Naive thymus-derived CD8-positive, alpha-beta T cell (primary cell): ENCODE measurements around the gene P2RY12. TPM values are rescaled to one million over a fixed set of nuclear protein-coding genes. Genes with fewer than 3 reads are reported as not detected.
A peak's percentile ranks its signal among the peaks of the same experiment; 100 is the strongest.

Experiments used
- ATAC-seq, 2 donors: fragments of 150-1000 bp; cut with Tn5 transposase in 1 of 2; sonication (Bioruptor Pico), chemical (Tn5 transposase) in 1 of 2; 1 replicate in 1 of 2; 2 replicates in 1 of 2; pipeline ENCODE4 v1.10.0; 2021; ENCODE audit warnings: mild to moderate bottlenecking in 2 of 2, moderate library complexity in 2 of 2
- POLR2A ChIA-PET: fragments of 350-600 bp; sonication (Branson Sonifier 250); formaldehyde crosslinking; loops from one replicate; lab custom pipeline; 2021; ENCODE audit warnings: antibody characterized with exemption; lab: Charles Lee
- DNase-seq, 10 donors: peaks; one replicate each; pipeline versions ENCODE4 v3.0.0 to v3.0.0-alpha.2; 2020 to 2022
- H3K27ac Mint-ChIP-seq, 10 donors: one replicate each; pipeline ENCODE4 v1.8.0; 2020 to 2022; ENCODE audit warnings: mild to moderate bottlenecking in 10 of 10, mixed read lengths in 10 of 10, moderate library complexity in 4 of 10, inconsistent platforms in 1 of 10
- H3K27me3 Mint-ChIP-seq, 5 donors: one replicate each; pipeline ENCODE4 v1.8.0; 2021 to 2022; ENCODE audit warnings: mixed read lengths in 5 of 5
- H3K36me3 Mint-ChIP-seq, 3 donors: one replicate each; pipeline ENCODE4 v1.8.0; 2020 to 2022; ENCODE audit warnings: mixed read lengths in 3 of 3, mild to moderate bottlenecking in 2 of 3, inconsistent platforms in 1 of 3
- H3K4me1 Mint-ChIP-seq, 4 donors: one replicate each; pipeline ENCODE4 v1.8.0; 2021 to 2022; ENCODE audit warnings: mixed read lengths in 4 of 4
- H3K4me3 Mint-ChIP-seq, 10 donors: one replicate each; pipeline ENCODE4 v1.8.0; 2020 to 2022; ENCODE audit warnings: mild to moderate bottlenecking in 10 of 10, mixed read lengths in 10 of 10, moderate library complexity in 6 of 10, inconsistent platforms in 1 of 10
- H3K9me3 Mint-ChIP-seq, 9 donors: one replicate each; pipeline ENCODE4 v1.8.0; 2020 to 2022; ENCODE audit warnings: mixed read lengths in 9 of 9, mild to moderate bottlenecking in 3 of 9, inconsistent platforms in 1 of 9, moderate library complexity in 1 of 9
- polyA plus RNA-seq, 3 donors: library from polyadenylated mRNA; unstranded; fragments of 300-500 nt; fragmentation: Illumina TruSeq; gene quantifications; one replicate each; pipeline ENCODE4 v1.2.3, GENCODE V29; 2021
- total RNA-seq, 8 experiments: library from RNA in 2 of 8; stranded (reverse) in 2 of 8; gene quantifications; one replicate each; pipeline ENCODE4 v1.2.3 and lab custom pipeline; 2021 to 2026

P2RY12 gene
- total and polyA plus RNA-seq, 5 experiments from 2014 or later = not detected

GRCh38 chr3:151357463-151357850 is 27.1 kb downstream of the P2RY12 start:
- DNase-seq = no peak
- POLR2A ChIA-PET = no interaction called here
- H3K4me3 Mint-ChIP-seq = no peak overlapping the region
- no peak overlapping the region for H3K27ac Mint-ChIP-seq
- no peaks in the 10 kb centered on the region for H3K9me3 Mint-ChIP-seq
- H3K36me3 Mint-ChIP-seq = peaks cover 0 to 2% (median 2%) of the 10 kb centered on the region in 3 donors
- peaks cover 0 to 11% (median 0%) of the 10 kb centered on the region in 4 donors for H3K4me1 Mint-ChIP-seq
- no peak for ATAC-seq
- peaks cover 0 to 3% (median 0%) of the 10 kb centered on the region in 5 donors for H3K27me3 Mint-ChIP-seq

- H3K9me3 Mint-ChIP-seq = no peaks in the 10 kb centered on the region
- no peak for DNase-seq
- H3K36me3 Mint-ChIP-seq = peaks cover 0 to 2% (median 0%) of the 10 kb centered on the region in 3 donors
- no peak overlapping the region for H3K4me3 Mint-ChIP-seq
- POLR2A ChIA-PET = no interaction called here
- no peak for ATAC-seq
- peaks cover 0 to 5% (median 0%) of the 10 kb centered on the region in 5 donors for H3K27me3 Mint-ChIP-seq
- no peak overlapping the region for H3K27ac Mint-ChIP-seq
- peaks cover 0 to 16% (median 0%) of the 10 kb centered on the region in 4 donors for H3K4me1 Mint-ChIP-seq
Measured at GRCh38 chr3:151356794-151357462, 27.6 kb downstream of the P2RY12 start.

- Mint-ChIP-seq H3K9me3 (no peaks in the 10 kb centered on the region), H3K27me3 (peaks cover 6 to 14% (median 9%) of the 10 kb centered on the region in 5 donors), H3K4me1 (peaks cover 0 to 26% (median 2%) of the 10 kb centered on the region in 4 donors), H3K4me3 (no peak overlapping the region), H3K27ac (no peak overlapping the region), H3K36me3 (peaks cover 0 to 2% (median 0%) of the 10 kb centered on the region in 3 donors)
- ATAC-seq = no peak
- DNase-seq = no peak
- POLR2A ChIA-PET = no interaction called here
Measured at GRCh38 chr3:151351648-151352047, 32.9 kb downstream of the P2RY12 start.

GRCh38 chr3:151351219-151351618 is 33.3 kb downstream of the P2RY12 start:
- H3K27me3 Mint-ChIP-seq = peaks cover 8 to 19% (median 10%) of the 10 kb centered on the region in 5 donors
- H3K36me3 Mint-ChIP-seq = peaks cover 0 to 2% (median 0%) of the 10 kb centered on the region in 3 donors
- POLR2A ChIA-PET = no interaction called here
- no peak overlapping the region for H3K27ac Mint-ChIP-seq
- peaks cover 0 to 27% (median 3%) of the 10 kb centered on the region in 4 donors for H3K4me1 Mint-ChIP-seq
- H3K4me3 Mint-ChIP-seq = no peak overlapping the region
- no peak for ATAC-seq
- H3K9me3 Mint-ChIP-seq = no peaks in the 10 kb centered on the region
- no peak for DNase-seq

- H3K9me3 Mint-ChIP-seq = no peaks in the 10 kb centered on the region
- H3K4me1 Mint-ChIP-seq = peaks cover 0 to 33% (median 7%) of the 10 kb centered on the region in 4 donors
- H3K4me3 Mint-ChIP-seq = no peak overlapping the region
- no peak for DNase-seq
- no peak overlapping the region for H3K27ac Mint-ChIP-seq
- H3K27me3 Mint-ChIP-seq = peaks cover 9 to 23% (median 10%) of the 10 kb centered on the region in 5 donors
- no peak for ATAC-seq
- H3K36me3 Mint-ChIP-seq = peaks cover 0 to 2% (median 0%) of the 10 kb centered on the region in 3 donors
- POLR2A ChIA-PET = no interaction called here
Measured at GRCh38 chr3:151350656-151351055, 33.9 kb downstream of the P2RY12 start.

GRCh38 chr3:151347432-151347831 is 37.1 kb downstream of the P2RY12 start:
- DNase-seq = no peak
- H3K36me3 Mint-ChIP-seq = no peaks in the 10 kb centered on the region
- peaks cover 0 to 30% (median 7%) of the 10 kb centered on the region in 4 donors for H3K4me1 Mint-ChIP-seq
- H3K27me3 Mint-ChIP-seq = peaks cover 8 to 23% (median 12%) of the 10 kb centered on the region in 5 donors
- ATAC-seq = no peak
- no peaks in the 10 kb centered on the region for H3K9me3 Mint-ChIP-seq
- no peak overlapping the region for H3K27ac Mint-ChIP-seq
- POLR2A ChIA-PET = no interaction called here
- H3K4me3 Mint-ChIP-seq = no peak overlapping the region

- H3K27ac Mint-ChIP-seq = no peak overlapping the region
- peaks cover 0 to 3% (median 0%) of the 10 kb centered on the region in 9 donors for H3K9me3 Mint-ChIP-seq
- DNase-seq (no peak), ATAC-seq (no peak)
- H3K4me1 Mint-ChIP-seq = peaks cover 0 to 19% (median 7%) of the 10 kb centered on the region in 4 donors
- POLR2A ChIA-PET = no interaction called here
- H3K27me3 Mint-ChIP-seq = peaks cover 5 to 21% (median 11%) of the 10 kb centered on the region in 5 donors
- no peaks in the 10 kb centered on the region for H3K36me3 Mint-ChIP-seq
- peak overlapping the region in 1 of 10 donors; percentile 48 for H3K4me3 Mint-ChIP-seq
Measured at GRCh38 chr3:151346292-151346691, 38.3 kb downstream of the P2RY12 start.

GRCh38 chr3:151345859-151346258 is 38.7 kb downstream of the P2RY12 start:
- ATAC-seq (no peak), DNase-seq (no peak)
- Mint-ChIP-seq H3K36me3 (no peaks in the 10 kb centered on the region), H3K27me3 (peaks cover 5 to 21% (median 11%) of the 10 kb centered on the region in 5 donors), H3K4me1 (peaks cover 0 to 17% (median 7%) of the 10 kb centered on the region in 4 donors), H3K4me3 (peak overlapping the region in 1 of 10 donors; percentile 48), H3K27ac (no peak overlapping the region), H3K9me3 (peaks cover 0 to 3% (median 0%) of the 10 kb centered on the region in 9 donors)
- POLR2A ChIA-PET = no interaction called here

GRCh38 chr3:151331696-151332095 is 52.9 kb downstream of the P2RY12 start:
- peaks cover 4 to 16% (median 7%) of the 10 kb centered on the region in 4 donors for H3K4me1 Mint-ChIP-seq
- no peak overlapping the region for H3K27ac Mint-ChIP-seq
- H3K9me3 Mint-ChIP-seq = no peaks in the 10 kb centered on the region
- no peaks in the 10 kb centered on the region for H3K36me3 Mint-ChIP-seq
- H3K4me3 Mint-ChIP-seq = no peak overlapping the region
- ATAC-seq (no peak), DNase-seq (no peak)
- H3K27me3 Mint-ChIP-seq = peaks cover 0 to 14% (median 4%) of the 10 kb centered on the region in 5 donors
- POLR2A ChIA-PET = no interaction called here

GRCh38 chr3:151330899-151331298 is 53.7 kb downstream of the P2RY12 start:
- Mint-ChIP-seq H3K9me3 (no peaks in the 10 kb centered on the region), H3K27ac (no peak overlapping the region), H3K4me1 (peaks cover 4 to 16% (median 7%) of the 10 kb centered on the region in 4 donors), H3K36me3 (no peaks in the 10 kb centered on the region), H3K27me3 (peaks cover 2 to 22% (median 5%) of the 10 kb centered on the region in 5 donors), H3K4me3 (no peak overlapping the region)
- DNase-seq = no peak
- POLR2A ChIA-PET = no interaction called here
- ATAC-seq = no peak

- peaks cover 2 to 24% (median 5%) of the 10 kb centered on the region in 5 donors for H3K27me3 Mint-ChIP-seq
- H3K4me3 Mint-ChIP-seq = no peak overlapping the region
- no peak for DNase-seq
- peaks cover 4 to 16% (median 7%) of the 10 kb centered on the region in 4 donors for H3K4me1 Mint-ChIP-seq
- POLR2A ChIA-PET = no interaction called here
- H3K27ac Mint-ChIP-seq = no peak overlapping the region
- H3K9me3 Mint-ChIP-seq = no peaks in the 10 kb centered on the region
- no peaks in the 10 kb centered on the region for H3K36me3 Mint-ChIP-seq
- ATAC-seq = no peak
Measured at GRCh38 chr3:151330379-151330778, 54.2 kb downstream of the P2RY12 start.

GRCh38 chr3:151329363-151329762 is 55.2 kb downstream of the P2RY12 start, which contains the start of gene P2RY13:
P2RY13 (minus strand) TSS chr3:151329549; CDS start chr3:151329528, 21 bp downstream.
- Mint-ChIP-seq H3K9me3 (no peaks in the 10 kb centered on the region), H3K36me3 (no peaks in the 10 kb centered on the region), H3K27ac (peak within 1 kb of the TSS in 5 of 10 donors; percentile 2 to 54 (median 19)), H3K4me1 (peaks cover 4 to 16% (median 7%) of the 10 kb centered on the region in 4 donors), H3K27me3 (peaks cover 2 to 24% (median 5%) of the 10 kb centered on the region in 5 donors), H3K4me3 (peak within 1 kb of the TSS; percentile 3 to 76 (median 43))
- ATAC-seq (no peak), DNase-seq (no peak)
- POLR2A ChIA-PET = no interaction called here

- H3K4me3 Mint-ChIP-seq = peak overlapping the region; percentile 3 to 76 (median 43)
- H3K27ac Mint-ChIP-seq = peak overlapping the region in 5 of 10 donors; percentile 2 to 54 (median 19)
- H3K36me3 Mint-ChIP-seq = no peaks in the 10 kb centered on the region
- peak; percentile 47 to 65 for ATAC-seq
- H3K9me3 Mint-ChIP-seq = no peaks in the 10 kb centered on the region
- peaks cover 2 to 24% (median 5%) of the 10 kb centered on the region in 5 donors for H3K27me3 Mint-ChIP-seq
- peaks cover 4 to 16% (median 7%) of the 10 kb centered on the region in 4 donors for H3K4me1 Mint-ChIP-seq
- POLR2A ChIA-PET = no interaction called here
- DNase-seq = peak in 1 of 10 donors; percentile 60
Measured at GRCh38 chr3:151328298-151328995, 56.1 kb downstream of the P2RY12 start.
